HEK293T (cell line): ENCODE data around the gene WWOX.

ENCODE experiments used
- ARNT ChIP-seq: fragments of 450-650 bp; IDR thresholded peaks from 2 replicates; pipeline ENCODE4 v1.6.1; 2017; ENCODE audit warnings: mild to moderate bottlenecking
- BHLHE40 ChIP-seq: fragments of 450-650 bp; IDR thresholded peaks from 2 replicates; pipeline ENCODE4 v1.6.1; 2016; ENCODE audit warnings: mild to moderate bottlenecking, moderate library complexity, borderline replicate concordance
- CTBP1 ChIP-seq: fragments of 450-650 bp; IDR thresholded peaks from 2 replicates; pipeline ENCODE4 v1.6.1; 2016; ENCODE audit warnings: borderline replicate concordance
- ELF4 ChIP-seq: fragments of 450-650 bp; IDR thresholded peaks from 2 replicates; pipeline ENCODE4 v1.6.1; 2017; ENCODE audit warnings: antibody characterized with exemption
- FOXA1 ChIP-seq: fragments of 450-650 bp; IDR thresholded peaks from 2 replicates; pipeline ENCODE4 v1.6.1; 2016; ENCODE audit warnings: mild to moderate bottlenecking
- SP1 ChIP-seq: fragments of 450-650 bp; IDR thresholded peaks from 2 replicates; pipeline ENCODE4 v1.6.1; 2017
- SUZ12 ChIP-seq: fragments of 450-650 bp; IDR thresholded peaks from 2 replicates; pipeline ENCODE4 v1.6.1; 2016; ENCODE audit warnings: mild to moderate bottlenecking
- TARDBP ChIP-seq: fragments of 450-650 bp; IDR thresholded peaks from 2 replicates; pipeline ENCODE4 v1.6.1; 2016
- ZNF384 ChIP-seq: fragments of 450-650 bp; IDR thresholded peaks from 2 replicates; pipeline ENCODE4 v1.6.1; 2016

- TF ChIP-seq CTBP1 (no peak), TARDBP (no peak), SUZ12 (no peak), ZNF384 (no peak), ELF4 (no peak), SP1 (no peak), ARNT (no peak), FOXA1 (no peak), BHLHE40 (no peak)
These were observed 974.1 kb downstream of the WWOX start for GRCh38 chr16:79073566-79073965.
